Stomach (tissue), 4 donors: ENCODE measurements around the gene TELO2.

Experiments
- CTCF ChIP-seq, 7 experiments: fragments of 450-650 bp in 4 of 7; fragments of 200-600 bp in 3 of 7; sonication (generic) in 3 of 7; IDR thresholded peaks; one replicate each; pipeline ENCODE4 v1.5.1; 2016 to 2019; ENCODE audit warnings: antibody characterized with exemption in 7 of 7, control low read depth in 2 of 7, mild to moderate bottlenecking in 1 of 7
- EP300 ChIP-seq: sonication (generic); formaldehyde crosslinking; IDR thresholded peaks from one replicate; pipeline ENCODE4 v1.6.1; 2017; ENCODE audit warnings: antibody characterized with exemption
- POLR2A ChIP-seq, 4 donors: fragments of 450-650 bp; IDR thresholded peaks; one replicate each; pipeline ENCODE4 v1.6.1; 2016; ENCODE audit warnings: antibody characterized with exemption in 4 of 4, control low read depth in 2 of 4, mild to moderate bottlenecking in 1 of 4, moderate library complexity in 1 of 4
- POLR2AphosphoS5 ChIP-seq, 3 donors: sonication (generic); formaldehyde crosslinking; IDR thresholded peaks; one replicate each; pipeline ENCODE4 v1.6.1; 2016; ENCODE audit warnings: antibody characterized with exemption in 3 of 3

- TF ChIP-seq CTCF (IDR thresholded peaks at IDR 0.05) (no peak), POLR2A (IDR thresholded peaks at IDR 0.05) (peak in 1 of 4 donors; percentile 39), POLR2AphosphoS5 (IDR thresholded peaks at IDR 0.05) (peak; percentile 69 to 88 (median 81)), EP300 (no peak)
Measured at GRCh38 chr16:1533443-1533951, 40.3 kb downstream of the TELO2 start, which contains the start of gene TMEM204.
